Stimulated activated CD8-positive, alpha-beta memory T cell treated with anti-CD3 and anti-CD28 coated beads, Interleukin-7, amount 100 ng/mL, for 24 hours (primary cell): ENCODE data around the gene AAR2.

Source experiments
- DNase-seq: peaks from one replicate; pipeline ENCODE4 v3.0.0-alpha.2; 2020; ENCODE audit warnings: low read depth

Gene AAR2

GRCh38 chr20:36279776-36280175 is 43.5 kb downstream of the AAR2 start:
- no peak for DNase-seq

GRCh38 chr20:36281785-36282380 is 45.6 kb downstream of the AAR2 start:
- no peak for DNase-seq

- DNase-seq: no peak
Measured at GRCh38 chr20:36284751-36285150, 48.5 kb downstream of the AAR2 start.

GRCh38 chr20:36285746-36286447 is 49.6 kb downstream of the AAR2 start:
- DNase-seq: no peak

- no peak for DNase-seq
Measured at GRCh38 chr20:36297656-36298055, 61.4 kb downstream of the AAR2 start.

- no peak for DNase-seq
Measured at GRCh38 chr20:36298061-36298460, 61.8 kb downstream of the AAR2 start.

GRCh38 chr20:36298795-36299339 is 62.6 kb downstream of the AAR2 start:
- no peak for DNase-seq

GRCh38 chr20:36299459-36299858 is 63.2 kb downstream of the AAR2 start:
- no peak for DNase-seq

GRCh38 chr20:36301359-36302119 is 65.3 kb downstream of the AAR2 start:
- no peak for DNase-seq

- DNase-seq: no peak
Measured at GRCh38 chr20:36303020-36303595, 66.8 kb downstream of the AAR2 start.

- DNase-seq: no peak
Measured at GRCh38 chr20:36303831-36304230, 67.6 kb downstream of the AAR2 start.

- DNase-seq: no peak
Measured at GRCh38 chr20:36304786-36305495, 68.7 kb downstream of the AAR2 start.

- DNase-seq: no peak
Measured at GRCh38 chr20:36305602-36306551, 69.6 kb downstream of the AAR2 start, which contains the start of gene DLGAP4. Gene DLGAP4 (plus strand): TSS chr20:36306339. CDS start chr20:36431718, 125,379 bp downstream.
